K562 (cell line): ENCODE data around the gene DTNBP1. TPM values are rescaled to one million over a fixed set of nuclear protein-coding genes. Genes with fewer than 3 reads are reported as not detected.

Experiments used
- ARID4B ChIP-seq: sonication (generic); formaldehyde crosslinking; IDR thresholded peaks from 2 replicates; pipeline ENCODE4 v1.8.0; 2022; ENCODE audit warnings: mild to moderate bottlenecking, missing genetic modification reagents
- polyA plus RNA-seq, 8 experiments: library from polyadenylated mRNA; depleted of rRNA in 4 of 8; stranded (reverse) in 5 of 8; unstranded in 3 of 8; fragments of >200 nt; fragmentation: Nextera tagmentation in 2 of 8; fragmentation: Illumina TruSeq in 1 of 8; extraction: Ambion mirVana in 2 of 8; extraction: Trizol in 1 of 8; gene quantifications; 2 replicates each; pipeline versions ENCODE4 v1.2.1 to v1.2.3, GENCODE V29; 2011 to 2014; ENCODE audit warnings: inconsistent platforms in 1 of 8, missing spikeins in 1 of 8
- total RNA-seq, 7 experiments: library from RNA; depleted of rRNA in 6 of 7; stranded (reverse); fragments of >200 nt in 6 of 7; fragmentation: Illumina TruSeq in 2 of 7; extraction: Trizol in 2 of 7; gene quantifications; 2 replicates each; pipeline versions ENCODE4 v1.2.1 to v1.2.3, GENCODE V29; 2011 to 2021; ENCODE audit warnings: low replicate concordance in 1 of 7
- TF ChIP-seq, protein P1 (sequence below), 2 experiments: fragments of 450-650 bp in 1 of 2; sonication (generic) in 1 of 2; formaldehyde crosslinking in 1 of 2; IDR thresholded peaks; 2 replicates each; pipeline versions ENCODE4 v1.7.1 to v1.9.0; 2016 to 2022; ENCODE audit warnings: inconsistent platforms in 1 of 2, mild to moderate bottlenecking in 1 of 2, missing genetic modification reagents in 1 of 2

DTNBP1 gene
- total and polyA plus RNA-seq, 9 of the 15 experiments (the other 6 are each of a cell fraction or from before 2014, with no cell fraction given), result 16.7 to 54.5 (median 21.4) TPM

DNA sequence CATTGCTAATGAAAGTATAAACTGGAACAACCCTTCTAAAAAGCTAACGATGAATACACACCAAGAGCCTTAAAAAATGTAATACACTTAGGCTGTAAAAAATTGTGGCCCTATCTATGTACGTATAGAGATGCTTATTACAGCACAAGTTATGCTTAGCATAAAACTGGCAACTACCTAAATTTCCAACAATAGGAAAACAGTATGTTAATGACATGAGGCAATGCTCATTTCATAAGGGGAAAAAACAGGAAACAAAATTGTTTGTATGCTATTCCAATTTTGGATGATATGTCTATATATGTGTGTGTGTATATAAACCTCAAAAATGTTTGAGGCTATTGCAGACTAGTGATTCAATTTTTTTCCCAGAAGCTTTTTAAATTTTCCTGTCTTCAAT, 82.5 kb downstream of the DTNBP1 start (continued):
- TF ChIP-seq, protein P1, sequence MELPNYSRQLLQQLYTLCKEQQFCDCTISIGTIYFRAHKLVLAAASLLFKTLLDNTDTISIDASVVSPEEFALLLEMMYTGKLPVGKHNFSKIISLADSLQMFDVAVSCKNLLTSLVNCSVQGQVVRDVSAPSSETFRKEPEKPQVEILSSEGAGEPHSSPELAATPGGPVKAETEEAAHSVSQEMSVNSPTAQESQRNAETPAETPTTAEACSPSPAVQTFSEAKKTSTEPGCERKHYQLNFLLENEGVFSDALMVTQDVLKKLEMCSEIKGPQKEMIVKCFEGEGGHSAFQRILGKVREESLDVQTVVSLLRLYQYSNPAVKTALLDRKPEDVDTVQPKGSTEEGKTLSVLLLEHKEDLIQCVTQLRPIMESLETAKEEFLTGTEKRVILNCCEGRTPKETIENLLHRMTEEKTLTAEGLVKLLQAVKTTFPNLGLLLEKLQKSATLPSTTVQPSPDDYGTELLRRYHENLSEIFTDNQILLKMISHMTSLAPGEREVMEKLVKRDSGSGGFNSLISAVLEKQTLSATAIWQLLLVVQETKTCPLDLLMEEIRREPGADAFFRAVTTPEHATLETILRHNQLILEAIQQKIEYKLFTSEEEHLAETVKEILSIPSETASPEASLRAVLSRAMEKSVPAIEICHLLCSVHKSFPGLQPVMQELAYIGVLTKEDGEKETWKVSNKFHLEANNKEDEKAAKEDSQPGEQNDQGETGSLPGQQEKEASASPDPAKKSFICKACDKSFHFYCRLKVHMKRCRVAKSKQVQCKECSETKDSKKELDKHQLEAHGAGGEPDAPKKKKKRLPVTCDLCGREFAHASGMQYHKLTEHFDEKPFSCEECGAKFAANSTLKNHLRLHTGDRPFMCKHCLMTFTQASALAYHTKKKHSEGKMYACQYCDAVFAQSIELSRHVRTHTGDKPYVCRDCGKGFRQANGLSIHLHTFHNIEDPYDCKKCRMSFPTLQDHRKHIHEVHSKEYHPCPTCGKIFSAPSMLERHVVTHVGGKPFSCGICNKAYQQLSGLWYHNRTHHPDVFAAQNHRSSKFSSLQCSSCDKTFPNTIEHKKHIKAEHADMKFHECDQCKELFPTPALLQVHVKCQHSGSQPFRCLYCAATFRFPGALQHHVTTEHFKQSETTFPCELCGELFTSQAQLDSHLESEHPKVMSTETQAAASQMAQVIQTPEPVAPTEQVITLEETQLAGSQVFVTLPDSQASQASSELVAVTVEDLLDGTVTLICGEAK (IDR thresholded peaks at IDR 0.05), result no peak
- TF ChIP-seq, protein P1 (CRISPR knock-in tag; IDR thresholded peaks at IDR 0.05), result no peak
- no peak for TF ChIP-seq ARID4B (CRISPR knock-in tag)
